Coronary artery (tissue), 2 donors: ENCODE data around the gene DOP1A.
A peak's percentile ranks its signal among the peaks of the same experiment; 100 is the strongest.
"Not testable (repeated sequence)": the region's sequence is repeated elsewhere in the genome, so short reads cannot be mapped to it uniquely, and the experiment has no call there.

Experiments used
- DNase-seq: peaks from one replicate; pipeline ENCODE4 v3.0.0-alpha.2; 2017; ENCODE audit warnings: low spot score
- H3K27ac ChIP-seq, 2 donors: fragments of 200-600 bp; sonication (generic); one replicate each; pipeline ENCODE4 v1.5.1; 2016 to 2019
- H3K4me3 ChIP-seq: fragments of 200-600 bp; sonication (generic); 2 replicates; pipeline ENCODE4 v1.5.1; 2016; ENCODE audit warnings: mild to moderate bottlenecking, moderate library complexity
- TF ChIP-seq, protein P1 (sequence below): fragments of 200-600 bp; sonication (generic); IDR thresholded peaks from one replicate; pipeline ENCODE4 v1.5.1; 2019; ENCODE audit warnings: antibody characterized with exemption

DOP1A gene

GRCh38 chr6:83185096-83185495 lies 117.6 kb downstream of the DOP1A start:
- no peak for DNase-seq
- TF ChIP-seq, protein P1, sequence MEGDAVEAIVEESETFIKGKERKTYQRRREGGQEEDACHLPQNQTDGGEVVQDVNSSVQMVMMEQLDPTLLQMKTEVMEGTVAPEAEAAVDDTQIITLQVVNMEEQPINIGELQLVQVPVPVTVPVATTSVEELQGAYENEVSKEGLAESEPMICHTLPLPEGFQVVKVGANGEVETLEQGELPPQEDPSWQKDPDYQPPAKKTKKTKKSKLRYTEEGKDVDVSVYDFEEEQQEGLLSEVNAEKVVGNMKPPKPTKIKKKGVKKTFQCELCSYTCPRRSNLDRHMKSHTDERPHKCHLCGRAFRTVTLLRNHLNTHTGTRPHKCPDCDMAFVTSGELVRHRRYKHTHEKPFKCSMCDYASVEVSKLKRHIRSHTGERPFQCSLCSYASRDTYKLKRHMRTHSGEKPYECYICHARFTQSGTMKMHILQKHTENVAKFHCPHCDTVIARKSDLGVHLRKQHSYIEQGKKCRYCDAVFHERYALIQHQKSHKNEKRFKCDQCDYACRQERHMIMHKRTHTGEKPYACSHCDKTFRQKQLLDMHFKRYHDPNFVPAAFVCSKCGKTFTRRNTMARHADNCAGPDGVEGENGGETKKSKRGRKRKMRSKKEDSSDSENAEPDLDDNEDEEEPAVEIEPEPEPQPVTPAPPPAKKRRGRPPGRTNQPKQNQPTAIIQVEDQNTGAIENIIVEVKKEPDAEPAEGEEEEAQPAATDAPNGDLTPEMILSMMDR, result no peak
- H3K27ac ChIP-seq, result no peak overlapping the region
- no peak overlapping the region for H3K4me3 ChIP-seq

DNA sequence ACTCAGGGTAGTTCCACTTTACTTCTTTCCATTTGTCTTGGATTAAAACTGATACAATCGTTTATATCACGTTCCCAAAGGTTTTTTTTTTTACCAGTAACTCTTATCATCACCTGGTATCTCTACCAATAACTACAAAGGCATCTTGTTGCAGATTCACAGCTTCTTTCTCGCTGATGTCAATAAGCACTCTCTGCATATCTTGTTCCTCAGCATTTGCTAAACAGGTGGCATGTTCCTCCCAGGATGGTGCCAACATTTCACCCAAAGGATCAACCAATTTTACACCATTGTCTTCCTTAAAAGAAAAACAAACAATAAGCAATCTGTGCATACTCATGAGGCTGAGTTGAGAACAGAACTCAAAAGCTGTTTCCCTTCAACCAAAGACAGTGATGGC lies 121.0 kb downstream of the DOP1A start:
- H3K4me3 ChIP-seq, result no peak overlapping the region
- TF ChIP-seq, protein P1, result no peak
- no peak for DNase-seq
- no peak overlapping the region for H3K27ac ChIP-seq

DNA sequence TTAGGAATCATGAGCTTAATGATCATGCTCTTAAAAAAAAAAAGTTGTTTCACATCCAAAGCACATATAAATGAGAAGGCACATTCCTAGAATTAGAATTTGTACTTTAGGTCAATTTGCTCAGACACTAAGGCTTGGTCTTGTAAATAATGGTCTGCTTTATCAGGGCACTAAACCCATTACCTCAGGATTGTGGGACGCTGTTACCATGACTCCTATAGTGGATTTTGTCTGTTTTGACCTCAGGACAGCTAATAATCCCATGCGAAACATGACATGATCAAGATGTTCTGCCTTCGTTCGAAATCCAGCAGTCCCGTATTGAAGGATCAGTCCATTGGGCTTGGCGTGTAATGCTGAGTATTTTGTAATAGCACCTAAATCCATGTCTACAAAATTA lies 123.2 kb downstream of the DOP1A start:
- TF ChIP-seq, protein P1, result no peak
- Histone ChIP-seq H3K27ac (no peak overlapping the region), H3K4me3 (peak overlapping the region; percentile 15)
- DNase-seq, result no peak

DNA sequence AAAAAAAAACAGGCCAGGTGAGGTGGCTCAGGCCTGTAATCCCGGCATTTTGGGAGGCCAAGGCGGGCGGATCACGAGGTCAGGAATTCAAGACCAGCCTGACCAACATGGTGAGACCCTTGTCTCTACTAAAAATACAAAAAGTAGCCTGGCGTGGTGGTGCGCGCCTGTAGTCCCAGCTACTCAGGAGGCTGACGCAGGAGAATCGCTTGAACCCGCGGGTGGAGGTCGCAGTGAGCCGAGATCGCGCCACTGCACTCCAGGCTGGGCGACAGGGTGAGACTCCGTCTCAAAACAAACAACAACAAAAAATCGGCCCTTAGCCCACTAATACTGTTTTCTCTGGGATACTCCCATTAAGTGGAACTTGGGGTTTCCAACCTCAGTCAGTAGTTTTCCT lies 124.5 kb downstream of the DOP1A start:
- DNase-seq, H3K27ac ChIP-seq: not testable (repeated sequence)
- H3K4me3 ChIP-seq, result peak overlapping the region; percentile 93

DNA sequence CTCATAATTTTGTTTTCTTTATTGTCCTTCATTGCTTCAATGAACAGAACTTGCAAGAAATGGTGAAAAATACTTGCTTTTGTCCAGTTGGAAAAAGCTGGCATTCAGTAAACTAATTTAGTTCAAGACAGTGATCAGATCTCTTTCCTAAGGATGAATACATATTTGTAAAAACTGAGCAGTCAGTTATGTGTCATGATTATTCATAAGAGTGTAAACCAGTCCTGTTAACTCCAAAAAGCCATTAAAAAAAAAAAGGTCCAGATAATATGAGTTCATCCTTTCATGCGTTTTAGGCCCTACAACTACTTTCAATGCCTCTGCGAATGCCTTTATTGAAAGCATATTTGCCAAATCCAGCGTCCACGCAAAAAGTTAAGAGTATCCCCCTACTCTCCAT lies 125.0 kb downstream of the DOP1A start:
- TF ChIP-seq, protein P1, result no peak
- H3K27ac ChIP-seq, result peak overlapping the region; percentile 87 to 90
- DNase-seq, result no peak
- peak overlapping the region; percentile 93 for H3K4me3 ChIP-seq

DNA sequence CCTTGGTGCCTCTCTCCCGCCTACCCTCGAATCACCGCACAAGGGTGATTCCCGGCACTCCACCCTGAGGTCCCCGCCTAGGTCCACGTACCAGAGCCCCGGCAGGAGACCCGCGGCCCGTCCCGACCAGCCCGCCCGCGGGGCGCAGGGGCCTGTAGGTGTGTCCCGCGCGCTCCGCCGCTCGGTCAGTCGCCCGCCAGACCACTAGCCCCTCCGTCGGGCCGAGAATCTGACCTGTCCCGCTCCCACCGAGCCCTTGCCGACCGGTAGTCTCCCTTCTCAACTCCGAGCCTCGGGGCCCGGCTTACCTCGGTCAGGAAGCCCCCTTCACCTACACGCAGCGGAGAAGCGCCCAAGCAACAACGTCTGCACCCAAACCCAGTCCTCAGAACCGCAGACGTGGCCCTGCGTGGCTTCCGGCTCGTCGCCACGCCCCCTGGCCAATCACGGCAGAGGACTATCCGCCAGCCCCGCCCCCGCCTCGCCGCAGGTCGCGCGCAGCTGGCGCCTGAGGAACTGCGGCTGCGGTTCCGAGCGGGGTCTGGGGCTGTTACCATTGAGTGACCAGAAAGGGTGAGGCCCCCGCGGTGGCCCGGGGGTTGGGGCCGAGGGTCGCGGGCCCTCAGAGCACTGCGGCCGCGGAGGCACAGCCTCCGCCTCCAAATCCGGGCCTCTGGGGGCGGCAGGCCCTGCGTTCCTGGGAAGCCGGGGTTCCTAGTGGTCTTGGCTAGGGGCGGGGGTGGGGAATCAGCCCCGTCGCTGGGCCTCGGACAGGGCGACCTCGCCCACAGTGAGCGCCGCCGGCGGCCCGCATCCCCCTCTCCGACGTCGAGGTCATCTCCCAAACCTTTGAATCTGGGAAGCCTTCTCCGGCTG lies 125.6 kb downstream of the DOP1A start, which contains the start of the genes PGM3 and RWDD2A:
Gene PGM3, minus strand, starts transcription at position 395 of the 876 bp plus-strand sequence. CDS start 2,253 bp downstream, outside the sequence.
Gene RWDD2A, plus strand, starts transcription at position 487 of the 876 bp plus-strand sequence. CDS start 1,095 bp downstream, outside the sequence.
- H3K27ac ChIP-seq, result peak within 1 kb of the TSS; percentile 87 to 90

More for the DNA sequence above, 125.6 kb downstream of the DOP1A start, which contains the start of the genes PGM3 and RWDD2A:
- peak; percentile 92 for DNase-seq
- TF ChIP-seq, protein P1, result no peak
- H3K4me3 ChIP-seq, result peak within 1 kb of the TSS; percentile 93
